Heart left ventricle (tissue), 16 donors: ENCODE data around the gene SRPK1. TPM values are rescaled to one million over a fixed set of nuclear protein-coding genes. Genes with fewer than 3 reads are reported as not detected.

ENCODE experiments used
- ATAC-seq, 4 donors: fragments of 200-7000 bp; cut with Tn5 transposase; one replicate each; pipeline ENCODE4 v1.9.1; 2020 to 2022; ENCODE audit warnings: moderate library complexity in 4 of 4, mild to moderate bottlenecking in 3 of 4, moderate number of reproducible peaks in 1 of 4
- DNase-seq, 5 donors: peaks; one replicate each; pipeline ENCODE4 v3.0.0-alpha.2; 2020
- H3K27ac ChIP-seq, 12 donors: fragments of 200-600 bp; sonication (generic) in 4 of 12; one replicate each; pipeline versions ENCODE4 v1.5.0 to v1.8.0; 2016 to 2022; ENCODE audit warnings: mild to moderate bottlenecking in 2 of 12
- H3K27me3 ChIP-seq, 9 donors: fragments of 200-600 bp; sonication (generic) in 2 of 9; one replicate each; pipeline versions ENCODE4 v1.5.1 to v1.8.0; 2016 to 2022; ENCODE audit warnings: mild to moderate bottlenecking in 3 of 9
- H3K36me3 ChIP-seq, 9 donors: fragments of 200-600 bp; sonication (generic) in 2 of 9; one replicate each; pipeline versions ENCODE4 v1.5.0 to v1.8.0; 2018 to 2022; ENCODE audit warnings: mild to moderate bottlenecking in 2 of 9
- H3K4me1 ChIP-seq, 12 donors: fragments of 200-600 bp; sonication (generic) in 4 of 12; one replicate each; pipeline versions ENCODE4 v1.5.0 to v1.8.0; 2016 to 2022; ENCODE audit warnings: mild to moderate bottlenecking in 3 of 12
- H3K4me3 ChIP-seq, 12 donors: fragments of 200-600 bp; sonication (generic) in 4 of 12; one replicate each; pipeline versions ENCODE4 v1.5.0 to v1.8.0; 2017 to 2022; ENCODE audit warnings: mild to moderate bottlenecking in 9 of 12, moderate library complexity in 4 of 12
- H3K9me3 ChIP-seq, 12 donors: fragments of 200-600 bp; sonication (generic) in 4 of 12; one replicate each; pipeline versions ENCODE4 v1.5.0 to v1.8.0; 2016 to 2022; ENCODE audit warnings: mild to moderate bottlenecking in 1 of 12
- CTCF ChIP-seq, 12 donors: fragments of 200-600 bp; sonication (generic) in 4 of 12; IDR thresholded peaks; one replicate each; pipeline versions ENCODE4 v1.5.0 to v1.8.0; 2018 to 2022; ENCODE audit warnings: antibody characterized with exemption in 12 of 12, mild to moderate bottlenecking in 5 of 12
- POLR2A ChIP-seq, 2 donors: fragments of 450-650 bp; IDR thresholded peaks; one replicate each; pipeline ENCODE4 v1.6.1; 2017; ENCODE audit warnings: antibody characterized with exemption in 2 of 2, mild to moderate bottlenecking in 2 of 2, moderate library complexity in 2 of 2
- whole genome bisulfite sequencing, 4 donors: extraction: QIAGEN DNeasy Blood & Tissue Kit in 2 of 4; methylation state at CpG; one replicate each; pipeline versions ENCODE4 v1.1.5 to v1.1.7; 2013 to 2018; 5-methylcytosine and 5-hydroxymethylcytosine counted together
- intact Hi-C, 10 donors: fragments of 100-400 bp; cut with DNase I; formaldehyde crosslinking; loops; one replicate each; pipeline versions ENCODE4 v1.11.1 to v1.14.2; 2022
- polyA plus RNA-seq, 2 donors: library from polyadenylated mRNA; stranded (reverse); fragments of 200-250 nt; gene quantifications; one replicate each; pipeline ENCODE4 v1.2.3, GENCODE V29; 2013
- total RNA-seq, 9 donors: library from RNA; depleted of rRNA in 2 of 9; stranded (reverse); fragments of >200 nt in 2 of 9; fragmentation: NEBNext Ultra II Directional in 3 of 9; extraction: Animal tissue kit (Norgen Biotek cat#: 25700) in 3 of 9; gene quantifications; one replicate each; pipeline versions ENCODE4 v1.1.0 to v1.2.4, GENCODE V29; 2016 to 2023
- donor health status: ischemic (EF 13 %, LVEDD 7.1; RV severe dilation, severe dysfunction).
- donor health status: healthy with polysubstance abuse.
- donor health status: DM: no; HTN: yes; CAD: no.
- donor health status: DM: no; HTN: no; CAD: no.
- donor health status: ischemic (EF 25% LVEDD 6.9; RV normal size, moderate dysfunction).
- donor health status: ischemic (EF 25% LVEDD 5.7; RV mildly dilated, moderate dysfunction).
- donor health status: healthy.
- donor health status: DM: yes; HTN: yes; CAD: no.
- donor health status: ischemic (EF 35%, LVEDD 5.7; RV mildly dilated, moderate dysfunction).
- donor health status: nonischemic (EF 11% LVEDD 7.7; RV severe dilation, severe dysfunction).
- donor health status: DM: yes; HTN: yes; CAD: no.
- donor health status: PGD.
- donor health status: ischemic (EF 29% LVEDD 5.4; RV normal size, mild dysfunction).
- donor health status: nonischemic (EF 23%, LVEDD 6.1; RV moderate dilation, normal function).

SRPK1 gene
- total and polyA plus RNA-seq, 11 donors, result 5.0 to 41.7 (median 19.6) TPM

DNA sequence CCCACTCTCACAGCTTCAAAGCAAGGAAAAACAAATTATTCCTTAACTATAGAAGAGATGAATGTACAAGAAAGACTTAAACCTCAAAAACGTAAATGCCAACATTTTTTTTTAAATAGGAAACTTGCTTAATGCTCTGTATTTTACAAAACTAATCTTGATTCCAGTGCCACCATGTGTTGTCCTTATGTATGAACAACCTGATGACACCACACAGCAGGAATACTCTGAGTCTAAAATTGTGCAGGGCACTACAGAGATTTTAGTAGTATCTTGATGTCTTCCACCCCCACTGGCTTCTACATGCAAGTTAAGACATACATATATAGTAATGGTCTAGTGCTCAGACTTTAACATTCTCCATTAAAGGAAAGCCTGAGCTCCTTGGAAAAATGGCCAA is 46.2 kb downstream of the SRPK1 start:
- TF ChIP-seq CTCF (IDR thresholded peaks at IDR 0.05), result no peak
- TF ChIP-seq POLR2A (IDR thresholded peaks at IDR 0.05), result no peak
- peaks cover 0 to 5% (median 0%) of the 10 kb centered on the region in 12 donors for H3K9me3 ChIP-seq
- DNase-seq (no peak), ATAC-seq (no peak)
- H3K27me3 ChIP-seq, result no peaks in the 10 kb centered on the region
- no peak overlapping the region for H3K4me3 ChIP-seq
- intact Hi-C loops, result no loop called here
- H3K27ac ChIP-seq, result no peak overlapping the region
- H3K36me3 ChIP-seq, result peaks cover 0 to 35% (median 14%) of the 10 kb centered on the region in 9 donors
- peaks cover 0 to 8% (median 0%) of the 10 kb centered on the region in 12 donors for H3K4me1 ChIP-seq
- 78 to 89% (median 83%) methylated on average over 1 of the region's 1 CpG for WGBS, 4 donors

- TF ChIP-seq CTCF (IDR thresholded peaks at IDR 0.05) (no peak), POLR2A (IDR thresholded peaks at IDR 0.05) (no peak)
- DNase-seq (no peak), ATAC-seq (no peak)
- no peaks in the 10 kb centered on the region for H3K4me1 ChIP-seq
- no peaks in the 10 kb centered on the region for H3K27me3 ChIP-seq
- 89 to 92% (median 90%) methylated on average over 4 of the region's 4 CpGs for WGBS, 4 donors
- H3K36me3 ChIP-seq, result peaks cover 0 to 75% (median 50%) of the 10 kb centered on the region in 9 donors
- intact Hi-C loops, result no loop called here
- H3K27ac ChIP-seq, result no peak overlapping the region
- H3K4me3 ChIP-seq, result no peak overlapping the region
- H3K9me3 ChIP-seq, result no peaks in the 10 kb centered on the region
Observed at GRCh38 chr6:35859367-35859766, 61.5 kb downstream of the SRPK1 start.

DNA sequence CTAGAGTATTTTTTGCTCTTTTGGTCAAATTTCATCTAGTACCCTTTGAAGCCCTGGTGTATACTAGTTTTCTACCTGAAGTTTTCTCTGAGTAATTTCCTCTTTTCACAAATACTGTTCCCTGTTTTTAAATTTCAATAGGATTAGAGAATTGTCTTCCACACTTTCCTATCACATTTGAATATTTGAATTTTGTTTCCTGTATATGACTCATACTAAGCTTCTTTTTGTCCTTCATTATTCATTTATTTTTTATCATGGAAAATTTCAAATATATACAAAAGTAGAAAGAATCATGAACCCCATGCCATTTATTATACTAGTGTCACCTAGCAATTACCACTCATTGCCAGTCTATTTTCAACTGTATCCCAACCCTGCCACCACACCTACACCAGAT is 63.0 kb downstream of the SRPK1 start:
- no peak overlapping the region for H3K27ac ChIP-seq
- no peaks in the 10 kb centered on the region for H3K4me1 ChIP-seq
- H3K36me3 ChIP-seq, result peaks cover 0 to 78% (median 60%) of the 10 kb centered on the region in 9 donors
- H3K9me3 ChIP-seq, result no peaks in the 10 kb centered on the region
- ATAC-seq, result no peak
- no peak overlapping the region for H3K4me3 ChIP-seq
- TF ChIP-seq CTCF (IDR thresholded peaks at IDR 0.05) (no peak), POLR2A (IDR thresholded peaks at IDR 0.05) (no peak)
- DNase-seq, result no peak
- H3K27me3 ChIP-seq, result no peaks in the 10 kb centered on the region
- intact Hi-C loops, result no loop called here

DNA sequence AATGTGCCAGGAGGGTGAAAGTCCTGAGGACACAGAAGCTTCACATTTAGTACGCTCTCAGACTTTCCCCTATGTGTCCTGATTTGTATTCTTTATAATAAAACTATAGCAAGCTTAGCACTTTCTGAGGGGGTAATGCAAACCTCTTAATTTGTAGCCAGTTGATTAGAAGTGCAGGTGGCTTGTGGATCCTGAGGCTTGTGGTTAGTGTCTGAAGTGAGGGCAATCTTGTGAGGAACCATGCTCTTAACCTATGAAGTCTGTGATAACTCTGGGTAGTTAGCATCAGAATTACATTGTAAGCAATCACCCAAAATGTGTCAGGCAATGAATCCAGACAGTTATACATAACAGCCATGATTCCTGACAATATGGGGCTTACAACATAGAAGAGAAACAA is 64.6 kb downstream of the SRPK1 start:
- TF ChIP-seq POLR2A (IDR thresholded peaks at IDR 0.05), result no peak
- no peak for TF ChIP-seq CTCF (IDR thresholded peaks at IDR 0.05)
- WGBS, 4 donors, result 100% methylated on average over 1 of the region's 1 CpG
- H3K4me1 ChIP-seq, result no peaks in the 10 kb centered on the region
- ATAC-seq (no peak), DNase-seq (no peak)
- H3K36me3 ChIP-seq, result peaks cover 0 to 89% (median 71%) of the 10 kb centered on the region in 9 donors
- intact Hi-C loops, result no loop called here
- H3K4me3 ChIP-seq, result no peak overlapping the region
- H3K27ac ChIP-seq, result no peak overlapping the region
- no peaks in the 10 kb centered on the region for H3K27me3 ChIP-seq
- H3K9me3 ChIP-seq, result no peaks in the 10 kb centered on the region
